ENCODE data around the gene GABPB2. TPM values are rescaled to one million over a fixed set of nuclear protein-coding genes. Genes with fewer than 3 reads are reported as not detected.

The GABPB2 gene
- total and polyA plus RNA-seq, 3 donors from 2014 or later: 43.1 to 50.2 (median 45.3) TPM

GRCh38 chr1:151157067-151157531 is 86.5 kb downstream of the GABPB2 start:
- Histone ChIP-seq H3K4me1 (peaks cover 4% of the 10 kb centered on the region), H3K4me3 (no peak overlapping the region), H3K27ac (no peak overlapping the region), H3K36me3 (ENCODE audit: low read depth, missing control alignments) (no peaks in the 10 kb centered on the region), H3K9me3 (no peaks in the 10 kb centered on the region), H3K27me3 (no peaks in the 10 kb centered on the region)
- no peak for DNase-seq
- no peak for TF ChIP-seq POLR2A (IDR thresholded peaks at IDR 0.05)
- TF ChIP-seq, protein P1, sequence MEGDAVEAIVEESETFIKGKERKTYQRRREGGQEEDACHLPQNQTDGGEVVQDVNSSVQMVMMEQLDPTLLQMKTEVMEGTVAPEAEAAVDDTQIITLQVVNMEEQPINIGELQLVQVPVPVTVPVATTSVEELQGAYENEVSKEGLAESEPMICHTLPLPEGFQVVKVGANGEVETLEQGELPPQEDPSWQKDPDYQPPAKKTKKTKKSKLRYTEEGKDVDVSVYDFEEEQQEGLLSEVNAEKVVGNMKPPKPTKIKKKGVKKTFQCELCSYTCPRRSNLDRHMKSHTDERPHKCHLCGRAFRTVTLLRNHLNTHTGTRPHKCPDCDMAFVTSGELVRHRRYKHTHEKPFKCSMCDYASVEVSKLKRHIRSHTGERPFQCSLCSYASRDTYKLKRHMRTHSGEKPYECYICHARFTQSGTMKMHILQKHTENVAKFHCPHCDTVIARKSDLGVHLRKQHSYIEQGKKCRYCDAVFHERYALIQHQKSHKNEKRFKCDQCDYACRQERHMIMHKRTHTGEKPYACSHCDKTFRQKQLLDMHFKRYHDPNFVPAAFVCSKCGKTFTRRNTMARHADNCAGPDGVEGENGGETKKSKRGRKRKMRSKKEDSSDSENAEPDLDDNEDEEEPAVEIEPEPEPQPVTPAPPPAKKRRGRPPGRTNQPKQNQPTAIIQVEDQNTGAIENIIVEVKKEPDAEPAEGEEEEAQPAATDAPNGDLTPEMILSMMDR (IDR thresholded peaks at IDR 0.05): no peak
- WGBS, 2 donors: 85 to 89% methylated on average over 6 of the region's 6 CpGs
- intact Hi-C loops (cut with DNase I; ENCODE audit: low total_unique reads): no loop called here

DNA sequence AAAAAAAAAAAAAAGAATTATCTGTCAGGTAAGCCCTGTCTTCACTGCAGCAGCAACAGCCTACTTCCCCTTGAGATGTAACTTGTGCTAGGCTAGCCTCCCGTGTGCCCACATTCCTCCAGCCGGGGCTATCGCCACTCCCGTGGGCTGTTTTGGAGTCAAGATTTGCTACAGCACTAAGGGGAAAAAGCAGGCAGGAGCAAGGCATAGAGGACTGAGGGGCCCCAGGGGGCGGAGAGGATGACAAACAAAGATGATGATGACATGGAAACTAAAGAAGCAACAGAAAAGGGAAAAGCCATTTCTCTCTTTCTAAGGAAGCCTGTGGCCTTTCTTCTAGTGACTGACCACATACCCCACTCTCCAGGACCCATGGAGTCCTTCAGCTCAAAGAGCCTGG is 87.8 kb downstream of the GABPB2 start:
- 71 to 77% methylated on average over 5 of the region's 5 CpGs for WGBS, 2 donors
- Histone ChIP-seq H3K9me3 (no peaks in the 10 kb centered on the region), H3K4me3 (no peak overlapping the region), H3K27me3 (no peaks in the 10 kb centered on the region), H3K27ac (no peak overlapping the region), H3K4me1 (peaks cover 4% of the 10 kb centered on the region), H3K36me3 (ENCODE audit: low read depth, missing control alignments) (no peaks in the 10 kb centered on the region)
- TF ChIP-seq, protein P1 (IDR thresholded peaks at IDR 0.05): no peak
- no peak for TF ChIP-seq POLR2A (IDR thresholded peaks at IDR 0.05)
- DNase-seq: no peak
- intact Hi-C loops (cut with DNase I; ENCODE audit: low total_unique reads): no loop called here

DNA sequence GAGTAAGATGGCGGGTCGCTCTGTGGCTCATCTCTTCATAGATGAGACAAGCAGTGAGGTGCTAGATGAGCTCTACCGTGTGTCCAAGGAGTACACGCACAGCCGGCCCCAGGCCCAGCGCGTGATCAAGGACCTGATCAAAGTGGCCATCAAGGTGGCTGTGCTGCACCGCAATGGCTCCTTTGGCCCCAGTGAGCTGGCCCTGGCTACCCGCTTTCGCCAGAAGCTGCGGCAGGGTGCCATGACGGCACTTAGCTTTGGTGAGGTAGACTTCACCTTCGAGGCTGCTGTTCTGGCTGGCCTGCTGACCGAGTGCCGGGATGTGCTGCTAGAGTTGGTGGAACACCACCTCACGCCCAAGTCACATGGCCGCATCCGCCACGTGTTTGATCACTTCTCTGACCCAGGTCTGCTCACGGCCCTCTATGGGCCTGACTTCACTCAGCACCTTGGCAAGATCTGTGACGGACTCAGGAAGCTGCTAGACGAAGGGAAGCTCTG is 88.2 kb downstream of the GABPB2 start:
- DNase-seq: no peak
- H3K36me3 ChIP-seq (ENCODE audit: low read depth, missing control alignments): no peaks in the 10 kb centered on the region
- intact Hi-C loops (cut with DNase I; ENCODE audit: low total_unique reads): no loop called here
- 81 to 84% methylated on average over 19 to 22 of the region's 22 CpGs for WGBS, 2 donors
- H3K27ac ChIP-seq: no peak overlapping the region
- peaks cover 4% of the 10 kb centered on the region for H3K4me1 ChIP-seq
- no peaks in the 10 kb centered on the region for H3K27me3 ChIP-seq
- H3K4me3 ChIP-seq: no peak overlapping the region
- TF ChIP-seq, protein P1 (IDR thresholded peaks at IDR 0.05): no peak
- TF ChIP-seq POLR2A (IDR thresholded peaks at IDR 0.05): no peak
- H3K9me3 ChIP-seq: no peaks in the 10 kb centered on the region

- no peaks in the 10 kb centered on the region for H3K27me3 ChIP-seq
- intact Hi-C loops (cut with DNase I; ENCODE audit: low total_unique reads): no loop called here
- no peak overlapping the region for H3K4me3 ChIP-seq
- no peak for DNase-seq
- H3K9me3 ChIP-seq: no peaks in the 10 kb centered on the region
- H3K27ac ChIP-seq: no peak overlapping the region
- peaks cover 8% of the 10 kb centered on the region for H3K4me1 ChIP-seq
- TF ChIP-seq, protein P1 (IDR thresholded peaks at IDR 0.05): no peak
- no peak for TF ChIP-seq POLR2A (IDR thresholded peaks at IDR 0.05)
- H3K36me3 ChIP-seq (ENCODE audit: low read depth, missing control alignments): no peaks in the 10 kb centered on the region
These were observed 88.8 kb downstream of the GABPB2 start for GRCh38 chr1:151159373-151159772.

DNA sequence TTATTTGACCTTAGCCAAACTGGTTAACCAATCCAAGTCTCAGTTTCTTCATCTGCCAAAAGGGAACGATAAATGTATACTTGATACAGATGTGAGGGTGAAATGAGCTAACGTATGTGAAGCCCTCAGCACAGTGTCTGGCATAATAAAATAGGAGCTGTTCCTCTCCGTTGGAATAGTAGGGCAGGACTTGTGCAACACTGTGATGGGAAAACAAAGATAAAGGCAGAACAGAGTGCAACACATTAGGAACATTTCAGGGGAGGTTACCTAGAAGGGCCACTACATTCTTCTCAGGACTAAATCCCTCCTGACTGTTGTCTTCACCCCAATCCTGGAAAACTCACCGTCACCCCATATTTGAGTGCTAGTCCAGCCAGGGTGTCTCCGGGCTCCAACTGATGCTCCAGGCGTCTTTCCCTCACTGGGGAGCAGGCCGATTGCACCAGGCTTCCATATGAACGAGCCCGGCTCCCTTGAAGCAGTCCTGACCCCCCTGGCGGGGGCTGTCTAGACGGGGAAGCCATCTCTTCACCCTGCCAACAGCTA is 94.2 kb downstream of the GABPB2 start:
- 13 to 14% methylated on average over 8 to 11 of the region's 11 CpGs for WGBS, 2 donors
- peak overlapping the region; percentile 66 to 81 for H3K27ac ChIP-seq
- DNase-seq: no peak
- intact Hi-C loops (cut with DNase I; ENCODE audit: low total_unique reads): no loop called here
- no peaks in the 10 kb centered on the region for H3K27me3 ChIP-seq
- H3K4me3 ChIP-seq: peak overlapping the region; percentile 67 to 88
- no peaks in the 10 kb centered on the region for H3K36me3 ChIP-seq (ENCODE audit: low read depth, missing control alignments)
- peaks cover 15% of the 10 kb centered on the region for H3K4me1 ChIP-seq
- H3K9me3 ChIP-seq: no peaks in the 10 kb centered on the region
- TF ChIP-seq POLR2A (IDR thresholded peaks at IDR 0.05): no peak
- TF ChIP-seq, protein P1 (IDR thresholded peaks at IDR 0.05): no peak
